HFF-Myc (cell line): Measurements from ENCODE around the gene ATF6.
"Not testable (repeated sequence)": the region's sequence is repeated elsewhere in the genome, so short reads cannot be mapped to it uniquely, and the experiment has no call there.

Experiments
- DNase-seq: peaks from one replicate; pipeline ENCODE4 v3.0.0-alpha.2; 2011; ENCODE audit warnings: low read depth; ENCODE audit errors: extremely low read depth
- H3K4me3 ChIP-seq: replicated peaks from 2 replicates; pipeline ENCODE4 v1.5.1; 2011; ENCODE audit warnings: low read depth, mild to moderate bottlenecking, control low read depth, low read length
- TF ChIP-seq, protein P1 (sequence below): IDR thresholded peaks from 2 replicates; pipeline ENCODE4 v1.5.1; 2012; ENCODE audit warnings: mild to moderate bottlenecking, low read depth, low read length, control low read depth; ENCODE audit errors: missing control alignments

The ATF6 gene

DNA sequence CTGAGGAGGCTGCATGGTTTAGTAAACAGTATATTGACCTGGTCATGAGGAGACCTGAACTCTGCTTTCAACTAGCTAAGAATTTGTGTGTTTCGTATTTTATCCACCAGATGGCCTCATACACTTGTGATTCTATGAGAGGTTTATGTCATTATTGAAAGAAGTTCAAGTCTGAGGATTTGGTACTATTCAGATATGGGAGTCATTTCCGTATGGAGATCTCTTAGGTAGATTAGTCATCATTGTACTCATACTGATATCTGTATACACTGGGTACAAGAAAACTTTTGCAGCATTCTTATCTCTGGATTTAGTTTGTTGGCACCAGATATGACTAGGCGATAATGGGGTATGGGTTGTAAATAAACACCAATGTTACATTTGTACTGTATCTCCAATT, 26.6 kb downstream of the ATF6 start:
- TF ChIP-seq, protein P1, sequence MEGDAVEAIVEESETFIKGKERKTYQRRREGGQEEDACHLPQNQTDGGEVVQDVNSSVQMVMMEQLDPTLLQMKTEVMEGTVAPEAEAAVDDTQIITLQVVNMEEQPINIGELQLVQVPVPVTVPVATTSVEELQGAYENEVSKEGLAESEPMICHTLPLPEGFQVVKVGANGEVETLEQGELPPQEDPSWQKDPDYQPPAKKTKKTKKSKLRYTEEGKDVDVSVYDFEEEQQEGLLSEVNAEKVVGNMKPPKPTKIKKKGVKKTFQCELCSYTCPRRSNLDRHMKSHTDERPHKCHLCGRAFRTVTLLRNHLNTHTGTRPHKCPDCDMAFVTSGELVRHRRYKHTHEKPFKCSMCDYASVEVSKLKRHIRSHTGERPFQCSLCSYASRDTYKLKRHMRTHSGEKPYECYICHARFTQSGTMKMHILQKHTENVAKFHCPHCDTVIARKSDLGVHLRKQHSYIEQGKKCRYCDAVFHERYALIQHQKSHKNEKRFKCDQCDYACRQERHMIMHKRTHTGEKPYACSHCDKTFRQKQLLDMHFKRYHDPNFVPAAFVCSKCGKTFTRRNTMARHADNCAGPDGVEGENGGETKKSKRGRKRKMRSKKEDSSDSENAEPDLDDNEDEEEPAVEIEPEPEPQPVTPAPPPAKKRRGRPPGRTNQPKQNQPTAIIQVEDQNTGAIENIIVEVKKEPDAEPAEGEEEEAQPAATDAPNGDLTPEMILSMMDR: peak; percentile 33
- peak; percentile 70 for DNase-seq
- H3K4me3 ChIP-seq: no peak overlapping the region

DNA sequence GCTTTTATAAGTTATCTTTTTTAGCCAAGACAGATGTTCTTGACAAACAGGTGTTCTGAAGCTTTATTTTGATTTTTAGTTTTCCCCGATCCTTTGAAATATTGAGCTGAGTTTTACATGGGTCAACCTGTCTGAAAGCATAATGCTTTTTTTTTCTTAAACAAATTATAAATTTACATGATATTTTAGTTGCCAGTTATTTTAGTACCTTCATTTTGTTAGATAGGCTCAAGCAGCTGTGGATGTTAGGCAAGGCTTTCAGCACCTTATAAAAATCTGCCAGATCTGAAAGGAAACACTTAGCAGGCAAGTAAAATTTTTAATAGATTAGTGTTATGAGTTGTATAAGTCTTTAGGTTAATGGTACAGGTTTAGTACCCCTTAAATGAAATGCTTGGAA, 33.7 kb downstream of the ATF6 start:
- H3K4me3 ChIP-seq: no peak overlapping the region
- no peak for DNase-seq
- TF ChIP-seq, protein P1: no peak

DNA sequence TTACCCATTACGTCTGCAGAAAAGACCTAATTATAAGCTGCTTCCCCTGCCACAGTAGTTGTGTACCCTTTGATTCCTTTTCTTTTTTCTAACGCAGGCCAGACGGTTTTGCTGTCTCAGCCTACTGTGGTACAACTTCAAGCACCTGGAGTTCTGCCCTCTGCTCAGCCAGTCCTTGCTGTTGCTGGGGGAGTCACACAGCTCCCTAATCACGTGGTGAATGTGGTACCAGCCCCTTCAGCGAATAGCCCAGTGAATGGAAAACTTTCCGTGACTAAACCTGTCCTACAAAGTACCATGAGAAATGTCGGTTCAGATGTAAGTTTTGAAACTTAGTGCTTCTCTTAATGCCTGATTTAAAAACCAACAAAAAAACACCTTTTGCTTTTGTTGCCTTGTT, 35.8 kb downstream of the ATF6 start:
- H3K4me3 ChIP-seq: no peak overlapping the region
- no peak for DNase-seq
- TF ChIP-seq, protein P1: no peak

DNA sequence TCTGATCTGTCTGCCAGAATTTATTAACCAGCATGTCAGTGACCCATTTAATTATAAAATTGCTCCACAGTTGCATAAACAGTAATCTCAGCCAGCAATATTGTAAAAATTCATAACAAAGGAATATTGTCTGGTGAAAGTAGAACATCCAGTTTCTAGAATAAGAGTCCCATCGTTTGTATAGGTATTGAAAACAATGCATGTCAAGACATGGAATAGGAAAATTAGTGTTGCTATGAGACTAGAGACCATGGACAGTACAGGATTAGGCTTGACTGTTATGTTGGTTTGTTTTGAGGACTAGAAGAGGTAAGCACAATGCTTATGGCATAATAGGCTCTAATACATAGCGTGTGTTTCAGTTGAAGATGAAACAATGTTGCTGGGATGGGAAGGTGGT, 37.1 kb downstream of the ATF6 start:
- H3K4me3 ChIP-seq: no peak overlapping the region
- no peak for DNase-seq
- TF ChIP-seq, protein P1: no peak

DNA sequence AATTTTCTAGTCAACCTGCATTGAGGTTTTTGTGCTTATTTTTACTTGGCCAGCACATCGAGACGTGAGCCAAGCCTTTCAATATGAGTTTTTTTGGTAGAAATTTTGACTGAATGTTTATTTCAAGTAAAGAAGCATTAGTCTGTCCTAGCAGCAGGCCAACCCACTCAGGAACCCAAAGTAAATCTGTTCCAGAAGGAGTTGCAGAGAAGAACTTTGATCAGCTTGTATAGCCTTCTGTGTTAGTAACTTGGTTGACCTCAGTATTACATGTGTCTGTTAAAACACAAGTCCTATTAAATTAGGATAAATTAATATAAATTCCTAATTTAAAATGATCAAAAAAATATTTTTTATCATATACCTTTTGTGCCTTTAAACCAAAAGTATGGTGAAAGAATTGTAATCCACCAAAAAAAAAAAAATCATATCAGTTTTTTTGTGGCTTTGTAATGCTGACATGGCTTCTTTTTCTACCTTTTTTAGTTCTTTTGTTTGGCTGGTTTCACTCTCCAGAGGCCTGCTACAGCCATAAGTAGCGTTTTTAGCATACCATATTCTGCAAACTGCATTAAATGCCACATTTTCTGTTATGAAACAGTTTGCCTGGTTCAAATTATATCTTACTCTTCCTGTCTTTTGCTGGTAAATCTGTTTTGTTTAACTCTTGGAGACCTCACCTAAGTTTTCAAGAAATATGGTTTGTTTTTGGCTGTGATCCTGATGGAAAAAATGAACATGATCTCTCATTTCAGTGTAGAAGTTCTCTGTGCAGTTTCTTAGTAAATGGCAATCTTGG, 39.5 kb downstream of the ATF6 start:
- DNase-seq: no peak
- no peak overlapping the region for H3K4me3 ChIP-seq
- TF ChIP-seq, protein P1: no peak

DNA sequence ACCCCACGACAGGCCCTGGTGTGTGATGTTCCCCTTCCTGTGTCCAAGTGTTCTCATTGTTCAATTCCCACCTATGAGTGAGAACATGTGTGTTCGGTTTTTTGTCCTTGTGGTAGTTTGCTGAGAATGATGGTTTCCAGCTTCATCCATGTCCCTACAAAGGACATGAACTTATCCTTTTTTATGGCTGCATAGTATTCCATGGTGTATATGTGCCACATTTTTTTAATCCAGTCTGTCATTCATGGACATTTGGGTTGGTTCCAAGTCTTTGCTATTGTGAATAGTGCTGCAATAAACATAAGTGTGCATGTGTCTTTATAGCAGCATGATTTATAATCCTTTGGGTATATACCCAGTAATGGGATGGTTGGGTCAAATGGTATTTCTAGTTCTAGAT, 43.1 kb downstream of the ATF6 start:
- not testable (repeated sequence) for DNase-seq, H3K4me3 ChIP-seq

DNA sequence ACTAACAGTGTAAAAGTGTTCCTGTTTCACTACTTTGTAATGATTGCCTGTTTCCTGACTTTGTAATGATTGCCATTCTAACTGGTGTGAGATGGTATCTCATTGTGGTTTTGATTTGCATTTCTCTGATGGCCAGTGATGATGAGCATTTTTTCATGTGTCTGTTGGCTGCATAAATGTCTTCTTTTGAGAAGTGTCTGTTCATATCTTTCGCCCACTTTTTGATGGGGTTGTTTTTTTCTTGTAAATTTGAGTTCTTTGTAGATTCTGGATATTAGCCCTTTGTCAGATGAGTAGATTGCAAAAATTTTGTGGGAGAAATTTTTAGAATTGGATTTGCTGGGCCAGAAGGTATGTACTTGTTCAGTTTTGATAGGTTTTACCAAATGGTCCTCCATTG, 43.5 kb downstream of the ATF6 start:
- not testable (repeated sequence) for H3K4me3 ChIP-seq, DNase-seq

DNA sequence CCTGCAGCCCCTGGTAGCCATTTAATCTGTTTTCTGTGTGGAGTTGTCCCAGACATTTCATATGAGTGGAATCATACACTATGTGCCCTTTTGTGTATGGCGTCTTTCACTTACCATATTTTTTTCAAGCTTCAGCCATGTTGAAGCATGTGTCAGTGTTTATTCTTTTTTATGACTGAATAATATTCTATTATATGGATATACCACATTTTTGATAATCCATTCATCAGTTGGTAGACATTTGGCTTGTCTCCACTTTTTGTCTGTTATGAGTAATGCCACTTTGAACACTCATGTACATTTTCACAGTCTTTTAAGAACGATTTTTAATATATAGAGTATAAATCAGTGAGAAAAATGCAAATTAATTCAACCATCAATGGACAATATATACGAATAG, 44.7 kb downstream of the ATF6 start:
- no peak overlapping the region for H3K4me3 ChIP-seq
- TF ChIP-seq, protein P1: no peak
- DNase-seq: no peak
